Measurements from ENCODE around the gene GLI3. TPM values are rescaled to one million over a fixed set of nuclear protein-coding genes. Genes with fewer than 3 reads are reported as not detected.

Gene GLI3
- total RNA-seq, 1 experiment from 2014 or later = 46.2 TPM

GRCh38 chr7:42247301-42247700 is 10.3 kb upstream of the GLI3 start (continued):
- TF ChIP-seq E2F4 (CRISPR knock-in tag; IDR thresholded peaks at IDR 0.05; ENCODE audit: borderline replicate concordance, low read depth) = no peak
- no peak for TF ChIP-seq ZNF232 (CRISPR knock-in tag; IDR thresholded peaks at IDR 0.05)

- peaks cover 2% of the 10 kb centered on the region for H3K4me1 Mint-ChIP-seq
- no peak for TF ChIP-seq ZNF532 (CRISPR knock-in tag; IDR thresholded peaks at IDR 0.05; ENCODE audit: borderline replicate concordance)
- TF ChIP-seq E2F1 (CRISPR knock-in tag; IDR thresholded peaks at IDR 0.05) = no peak
- CTCF ChIA-PET = no interaction called here
- POLR2A ChIA-PET = no interaction called here
- peaks cover 22% of the 10 kb centered on the region for H3K27me3 Mint-ChIP-seq (ENCODE audit: low read depth)
- no peak overlapping the region for H3K27ac Mint-ChIP-seq
- H3K9me3 Mint-ChIP-seq = no peaks in the 10 kb centered on the region
- DNase-seq (ENCODE audit: low spot score) (no peak), ATAC-seq (no peak)
- H3K4me3 Mint-ChIP-seq = no peak overlapping the region
- H3K36me3 Mint-ChIP-seq = no peaks in the 10 kb centered on the region
Observed at GRCh38 chr7:42244828-42245227, 7.8 kb upstream of the GLI3 start.

- Mint-ChIP-seq H3K9me3 (no peaks in the 10 kb centered on the region), H3K36me3 (no peaks in the 10 kb centered on the region), H3K27me3 (ENCODE audit: low read depth) (peaks cover 37% of the 10 kb centered on the region), H3K27ac (no peak overlapping the region), H3K4me3 (no peak overlapping the region), H3K4me1 (peaks cover 16% of the 10 kb centered on the region)
- POLR2A ChIA-PET = no interaction called here
- CTCF ChIA-PET = no interaction called here
- ATAC-seq (no peak), DNase-seq (ENCODE audit: low spot score) (no peak)
- TF ChIP-seq ATF2 (CRISPR knock-in tag; IDR thresholded peaks at IDR 0.05; ENCODE audit: borderline replicate concordance, low read depth) (no peak), ZNF121 (CRISPR knock-in tag; IDR thresholded peaks at IDR 0.05) (no peak), ZNF512 (CRISPR knock-in tag; IDR thresholded peaks at IDR 0.05; ENCODE audit: borderline replicate concordance) (no peak), ZNF425 (CRISPR knock-in tag; conservative IDR thresholded peaks at IDR 0.05) (no peak), NR3C1 (CRISPR knock-in tag; conservative IDR thresholded peaks at IDR 0.05; ENCODE audit: low read depth) (no peak), SMAD3 (CRISPR knock-in tag; IDR thresholded peaks at IDR 0.05; ENCODE audit: borderline replicate concordance) (no peak), ZSCAN18 (CRISPR knock-in tag; IDR thresholded peaks at IDR 0.05) (no peak), USF1 (CRISPR knock-in tag; IDR thresholded peaks at IDR 0.05) (no peak), NFE2L1 (CRISPR knock-in tag; IDR thresholded peaks at IDR 0.05) (no peak), TP53 (CRISPR knock-in tag; IDR thresholded peaks at IDR 0.05) (no peak), ZBTB21 (CRISPR knock-in tag; IDR thresholded peaks at IDR 0.05; ENCODE audit: borderline replicate concordance) (no peak)
Observed at GRCh38 chr7:42242381-42242780, 5.4 kb upstream of the GLI3 start.

All from WTC11 (cell line).